ENCODE results near the gene CDH18. TPM values are rescaled to one million over a fixed set of nuclear protein-coding genes. Genes with fewer than 3 reads are reported as not detected.

The CDH18 gene
- total and polyA plus RNA-seq, 2 of the 4 experiments (the other 2 are of a cell fraction) = 0.24 to 1.1 TPM

DNA sequence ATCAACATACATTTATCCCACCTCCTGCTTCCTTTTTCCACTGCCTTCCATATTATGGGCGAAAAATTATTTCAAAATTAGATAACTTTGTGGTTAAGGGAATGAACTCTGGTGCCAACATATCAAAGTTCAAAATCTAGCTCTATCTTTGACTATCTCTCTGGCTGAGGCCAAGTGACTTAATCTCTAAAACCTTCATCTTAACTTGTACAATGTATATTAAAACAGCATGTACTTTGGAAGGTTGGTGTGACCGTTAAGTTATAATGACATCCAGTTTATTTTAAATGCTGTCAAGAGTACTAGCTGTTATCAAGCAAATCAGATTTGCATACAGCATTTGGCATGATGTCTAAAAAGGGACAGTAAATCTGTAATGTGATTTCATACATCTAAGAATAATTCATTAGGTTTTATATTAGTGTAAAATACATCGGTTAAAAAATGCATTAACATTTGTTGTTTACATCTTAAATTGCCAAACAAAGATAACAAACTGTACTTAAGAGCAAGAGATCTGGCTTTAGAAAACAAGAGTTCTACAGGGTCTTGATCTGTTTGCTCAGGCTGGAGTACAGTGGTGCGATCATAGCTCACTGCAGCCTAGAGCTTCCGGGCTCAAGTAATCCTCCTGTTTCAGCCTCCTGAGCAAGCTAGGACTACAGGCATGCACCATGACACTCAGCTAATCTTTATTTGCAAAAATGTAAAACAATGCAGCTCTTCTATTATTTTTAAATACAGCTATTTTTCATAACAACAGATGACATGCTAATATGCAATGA, 102.8 kb downstream of the CDH18 start:
- H2BK5ac ChIP-seq (ENCODE audit: low read depth, low read length, poor library complexity, severe bottlenecking) = peak overlapping the region; percentile 39
- H3K4me2 ChIP-seq (ENCODE audit: low read depth, low read length) = no peak overlapping the region
- H3K14ac ChIP-seq (replicated peaks; ENCODE audit: low read depth, low read length) = no peak overlapping the region
- H2BK120ac ChIP-seq (ENCODE audit: low read depth, low read length) = no peak overlapping the region
- peak overlapping the region; percentile 38 for H2AFZ ChIP-seq (replicated peaks; ENCODE audit: low read length, poor library complexity)
- WGBS, 2 experiments (ENCODE audit: extremely low coverage in 2 of 2, insufficient read length in 1 of 2) = 76% methylated on average over 2 of the region's 5 CpGs; no CpG with 5 or more reads in 1 of the 2 experiments
- H4K5ac ChIP-seq (ENCODE audit: low read depth, low read length) = no peak overlapping the region
- no peak overlapping the region for H3K56ac ChIP-seq (ENCODE audit: extremely low read depth, insufficient read depth, low read length)
- no peaks in the 10 kb centered on the region for H3K79me1 ChIP-seq (ENCODE audit: low read depth in 1 of 2, low read length in 2 of 2)
- no peak overlapping the region for H2BK15ac ChIP-seq (ENCODE audit: low read depth, low read length)
- no peak overlapping the region for H4K91ac ChIP-seq (ENCODE audit: insufficient read depth, low read depth, low read length)
- H3K4me3 ChIP-seq (ENCODE audit: insufficient read depth, low read depth, low read length) = no peak overlapping the region
- no peaks in the 10 kb centered on the region for H3K27me3 ChIP-seq (ENCODE audit: control insufficient read depth, insufficient read depth, low read length)
- H3K36me3 ChIP-seq (ENCODE audit: control insufficient read depth, insufficient read depth, low read length) = no peaks in the 10 kb centered on the region
- H4K20me1 ChIP-seq (ENCODE audit: insufficient read depth, low read length) = no peaks in the 10 kb centered on the region
- intact Hi-C loops (cut with micrococcal nuclease) = no loop called here
- dilution Hi-C loops (cut with HindIII; ENCODE audit: low sequenced_read_pairs, unreplicated experiment) = no loop called here
- in situ Hi-C loops (cut with MboI; ENCODE audit: low sequenced_read_pairs) = no loop called here
- H3K18ac ChIP-seq (ENCODE audit: low read depth, low read length) = peak overlapping the region; percentile 71; the same call in 1 of the 2 replicates
- peak overlapping the region; percentile 11; the same call in 1 of the 2 replicates for H2BK20ac ChIP-seq (ENCODE audit: low read depth, low read length)
- no peak overlapping the region for H3K9ac ChIP-seq (ENCODE audit: low read depth, low read length)
- no TSS peak for BruUV-seq (replicated peaks)
- no peak overlapping the region; the same call in 1 of the 2 replicates for H3K4ac ChIP-seq (ENCODE audit: low read depth, low read length)
- H3K27ac ChIP-seq (ENCODE audit: insufficient read depth, low read length) = no peak overlapping the region
- CTCF ChIA-PET = no interaction called here
- TF ChIP-seq MAFK (IDR thresholded peaks at IDR 0.05; ENCODE audit: low read depth, low read length) (no peak), SMC3 (IDR thresholded peaks at IDR 0.05; ENCODE audit: low read depth, low read length) (no peak), BHLHE40 (IDR thresholded peaks at IDR 0.05; ENCODE audit: low read depth, low read length) (no peak), NFE2L2 (IDR thresholded peaks at IDR 0.05; ENCODE audit: low read depth, low read length) (no peak)
- TF ChIP-seq, protein P1, sequence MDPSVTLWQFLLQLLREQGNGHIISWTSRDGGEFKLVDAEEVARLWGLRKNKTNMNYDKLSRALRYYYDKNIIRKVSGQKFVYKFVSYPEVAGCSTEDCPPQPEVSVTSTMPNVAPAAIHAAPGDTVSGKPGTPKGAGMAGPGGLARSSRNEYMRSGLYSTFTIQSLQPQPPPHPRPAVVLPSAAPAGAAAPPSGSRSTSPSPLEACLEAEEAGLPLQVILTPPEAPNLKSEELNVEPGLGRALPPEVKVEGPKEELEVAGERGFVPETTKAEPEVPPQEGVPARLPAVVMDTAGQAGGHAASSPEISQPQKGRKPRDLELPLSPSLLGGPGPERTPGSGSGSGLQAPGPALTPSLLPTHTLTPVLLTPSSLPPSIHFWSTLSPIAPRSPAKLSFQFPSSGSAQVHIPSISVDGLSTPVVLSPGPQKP (IDR thresholded peaks at IDR 0.05; ENCODE audit: borderline replicate concordance, low read depth, low read length) = no peak
- TF ChIP-seq, protein P2, sequence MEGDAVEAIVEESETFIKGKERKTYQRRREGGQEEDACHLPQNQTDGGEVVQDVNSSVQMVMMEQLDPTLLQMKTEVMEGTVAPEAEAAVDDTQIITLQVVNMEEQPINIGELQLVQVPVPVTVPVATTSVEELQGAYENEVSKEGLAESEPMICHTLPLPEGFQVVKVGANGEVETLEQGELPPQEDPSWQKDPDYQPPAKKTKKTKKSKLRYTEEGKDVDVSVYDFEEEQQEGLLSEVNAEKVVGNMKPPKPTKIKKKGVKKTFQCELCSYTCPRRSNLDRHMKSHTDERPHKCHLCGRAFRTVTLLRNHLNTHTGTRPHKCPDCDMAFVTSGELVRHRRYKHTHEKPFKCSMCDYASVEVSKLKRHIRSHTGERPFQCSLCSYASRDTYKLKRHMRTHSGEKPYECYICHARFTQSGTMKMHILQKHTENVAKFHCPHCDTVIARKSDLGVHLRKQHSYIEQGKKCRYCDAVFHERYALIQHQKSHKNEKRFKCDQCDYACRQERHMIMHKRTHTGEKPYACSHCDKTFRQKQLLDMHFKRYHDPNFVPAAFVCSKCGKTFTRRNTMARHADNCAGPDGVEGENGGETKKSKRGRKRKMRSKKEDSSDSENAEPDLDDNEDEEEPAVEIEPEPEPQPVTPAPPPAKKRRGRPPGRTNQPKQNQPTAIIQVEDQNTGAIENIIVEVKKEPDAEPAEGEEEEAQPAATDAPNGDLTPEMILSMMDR (conservative IDR thresholded peaks at IDR 0.05; ENCODE audit: low read depth, low read length) = no peak
- H4K8ac ChIP-seq (ENCODE audit: low read depth in 2 of 2, low read length in 2 of 2) = peak overlapping the region in 1 of 2 experiments; percentile 14; a peak in 1 of 4 replicates
- H3K23ac ChIP-seq (ENCODE audit: low read depth, low read length) = no peak overlapping the region
- ATAC-seq (ENCODE audit: low read depth) (peak; percentile 40; the same call in 1 of the 2 replicates), DNase-seq (no peak)
- no peak overlapping the region for H2AK5ac ChIP-seq (ENCODE audit: low read depth, low read length)
- POLR2A ChIA-PET (ENCODE audit: unreplicated experiment) = no interaction called here
- no peak overlapping the region for H2AK9ac ChIP-seq (replicated peaks; ENCODE audit: low read depth, low read length, poor library complexity)
- no peaks in the 10 kb centered on the region for H3K9me3 ChIP-seq (ENCODE audit: control insufficient read depth, insufficient read depth, low read length)
- no peaks in the 10 kb centered on the region for H3K9me1 ChIP-seq (ENCODE audit: insufficient read depth, low read length)
- H3K4me1 ChIP-seq (ENCODE audit: control insufficient read depth, insufficient read depth, low read length) = no peaks in the 10 kb centered on the region
